Measurements from ENCODE around the gene OR7D2.

GRCh38 chr19:9156304-9156703, 22.5 kb upstream of the OR7D2 start:
- TF ChIP-seq CTCF (IDR thresholded peaks at IDR 0.05) (no peak), POLR2A (IDR thresholded peaks at IDR 0.05) (no peak)

Data from lower leg skin (tissue), 3 donors.